GM21528 (cell line): ENCODE results near the gene GRID2.

Experiments used
- ATAC-seq: cut with Tn5 transposase; IDR thresholded peaks from one replicate; pipeline ENCODE4 v1.9.1; 2021; ENCODE audit warnings: mild to moderate bottlenecking, moderate library complexity; ENCODE audit not compliant: unreplicated experiment, low FRiP score

GRID2 gene

GRCh38 chr4:93761286-93761685 lies 1457.5 kb downstream of the GRID2 start:
- ATAC-seq: no peak

GRCh38 chr4:93764639-93765246 lies 1461.0 kb downstream of the GRID2 start:
- no peak for ATAC-seq

GRCh38 chr4:93767917-93768316 lies 1464.2 kb downstream of the GRID2 start:
- ATAC-seq: no peak

GRCh38 chr4:93770201-93770600 lies 1466.4 kb downstream of the GRID2 start:
- no peak for ATAC-seq

GRCh38 chr4:93771640-93772411 lies 1468.1 kb downstream of the GRID2 start:
- no peak for ATAC-seq

- no peak for ATAC-seq
Measured at GRCh38 chr4:93772858-93773257, 1469.1 kb downstream of the GRID2 start.

- ATAC-seq: no peak
Measured at GRCh38 chr4:93775551-93775950, 1471.8 kb downstream of the GRID2 start.

- no peak for ATAC-seq
Measured at GRCh38 chr4:93776386-93777080, 1472.8 kb downstream of the GRID2 start.

- ATAC-seq: no peak
Measured at GRCh38 chr4:93777081-93777460, 1473.3 kb downstream of the GRID2 start.

- no peak for ATAC-seq
Measured at GRCh38 chr4:93779228-93779627, 1475.5 kb downstream of the GRID2 start.

GRCh38 chr4:93780080-93780479 lies 1476.3 kb downstream of the GRID2 start:
- ATAC-seq: no peak

GRCh38 chr4:93781198-93781597 lies 1477.4 kb downstream of the GRID2 start:
- ATAC-seq: no peak

GRCh38 chr4:93786149-93786548 lies 1482.4 kb downstream of the GRID2 start:
- no peak for ATAC-seq

GRCh38 chr4:93788712-93789111 lies 1484.9 kb downstream of the GRID2 start:
- ATAC-seq: no peak

- peak; percentile 90 for ATAC-seq
Measured at GRCh38 chr4:93791570-93792195, 1487.9 kb downstream of the GRID2 start.

GRCh38 chr4:93802045-93802444 lies 1498.3 kb downstream of the GRID2 start:
- no peak for ATAC-seq

GRCh38 chr4:93809773-93810172 lies 1506.0 kb downstream of the GRID2 start:
- ATAC-seq: no peak

GRCh38 chr4:93810340-93810992 lies 1506.7 kb downstream of the GRID2 start:
- no peak for ATAC-seq

- ATAC-seq: no peak
Measured at GRCh38 chr4:93813092-93813491, 1509.3 kb downstream of the GRID2 start.

- ATAC-seq: no peak
Measured at GRCh38 chr4:93814141-93814540, 1510.4 kb downstream of the GRID2 start.

- ATAC-seq: no peak
Measured at GRCh38 chr4:93814722-93815121, 1511.0 kb downstream of the GRID2 start.
